ENCODE results near the gene ATP5PD. TPM values are rescaled to one million over a fixed set of nuclear protein-coding genes. Genes with fewer than 3 reads are reported as not detected.
A peak's percentile ranks its signal among the peaks of the same experiment; 100 is the strongest.

ATP5PD gene
- total and polyA plus RNA-seq, 2 of the 13 experiments (the other 11 are each of a cell fraction or from before 2014, with no cell fraction given), result 158 to 428 TPM

DNA sequence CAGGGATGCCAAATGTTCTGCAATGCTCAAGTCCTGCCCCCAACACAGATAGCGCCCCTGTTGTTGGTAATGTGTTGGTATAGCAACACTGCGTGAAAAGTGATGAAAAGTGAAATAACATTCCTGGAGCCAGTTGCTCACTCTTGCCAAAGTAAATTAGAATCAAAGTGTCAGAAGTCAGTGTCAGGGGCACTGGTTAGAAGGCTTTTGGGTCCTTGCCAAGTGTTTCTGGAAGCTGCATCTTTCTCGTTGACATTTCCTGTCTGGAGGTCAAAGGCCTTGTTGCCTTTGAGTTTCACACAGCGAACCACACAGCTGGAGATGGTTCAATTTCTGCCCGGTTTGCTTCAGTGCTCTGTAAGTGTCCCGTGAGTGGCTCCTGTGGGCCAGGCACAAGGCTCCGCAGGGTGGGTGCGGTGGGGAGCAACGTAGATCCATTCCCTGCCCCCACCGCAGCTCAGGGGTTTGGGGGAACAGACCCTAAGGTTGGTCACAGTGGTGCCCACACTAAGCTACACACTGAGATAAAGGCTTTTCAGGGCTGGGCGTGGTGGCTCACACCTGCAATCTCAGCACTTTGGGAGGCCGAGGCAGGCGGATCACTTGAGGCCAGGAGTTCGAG, 37.4 kb upstream of the ATP5PD start (continued):
- TF ChIP-seq BCL3 (CRISPR knock-in tag; IDR thresholded peaks at IDR 0.05), result peak; percentile 75; the same call in 1 of the 2 replicates
- TF ChIP-seq ZNF782 (CRISPR knock-in tag; IDR thresholded peaks at IDR 0.05; ENCODE audit: borderline replicate concordance), result no peak
- no peak for TF ChIP-seq CBX1 (IDR thresholded peaks at IDR 0.05; ENCODE audit: low read depth)
- no peak for TF ChIP-seq ZBTB37 (CRISPR knock-in tag; IDR thresholded peaks at IDR 0.05)
- TF ChIP-seq AHR (CRISPR knock-in tag; IDR thresholded peaks at IDR 0.05), result peak; percentile 56; the same call in 1 of the 2 replicates
- TF ChIP-seq, protein P1, sequence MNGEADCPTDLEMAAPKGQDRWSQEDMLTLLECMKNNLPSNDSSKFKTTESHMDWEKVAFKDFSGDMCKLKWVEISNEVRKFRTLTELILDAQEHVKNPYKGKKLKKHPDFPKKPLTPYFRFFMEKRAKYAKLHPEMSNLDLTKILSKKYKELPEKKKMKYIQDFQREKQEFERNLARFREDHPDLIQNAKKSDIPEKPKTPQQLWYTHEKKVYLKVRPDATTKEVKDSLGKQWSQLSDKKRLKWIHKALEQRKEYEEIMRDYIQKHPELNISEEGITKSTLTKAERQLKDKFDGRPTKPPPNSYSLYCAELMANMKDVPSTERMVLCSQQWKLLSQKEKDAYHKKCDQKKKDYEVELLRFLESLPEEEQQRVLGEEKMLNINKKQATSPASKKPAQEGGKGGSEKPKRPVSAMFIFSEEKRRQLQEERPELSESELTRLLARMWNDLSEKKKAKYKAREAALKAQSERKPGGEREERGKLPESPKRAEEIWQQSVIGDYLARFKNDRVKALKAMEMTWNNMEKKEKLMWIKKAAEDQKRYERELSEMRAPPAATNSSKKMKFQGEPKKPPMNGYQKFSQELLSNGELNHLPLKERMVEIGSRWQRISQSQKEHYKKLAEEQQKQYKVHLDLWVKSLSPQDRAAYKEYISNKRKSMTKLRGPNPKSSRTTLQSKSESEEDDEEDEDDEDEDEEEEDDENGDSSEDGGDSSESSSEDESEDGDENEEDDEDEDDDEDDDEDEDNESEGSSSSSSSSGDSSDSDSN (CRISPR knock-in tag; IDR thresholded peaks at IDR 0.05), result peak; percentile 71
- TF ChIP-seq SUZ12 (IDR thresholded peaks at IDR 0.05; ENCODE audit: low read depth, low read length), result no peak
- TF ChIP-seq ZNF598 (CRISPR knock-in tag; IDR thresholded peaks at IDR 0.05; ENCODE audit: borderline replicate concordance), result peak; percentile 68; the same call in 1 of the 2 replicates
- no peak for TF ChIP-seq MAF1 (CRISPR knock-in tag; IDR thresholded peaks at IDR 0.05; ENCODE audit: borderline replicate concordance)
- TF ChIP-seq CERS6 (CRISPR knock-in tag; IDR thresholded peaks at IDR 0.05), result no peak
- TF ChIP-seq EP300 (IDR thresholded peaks at IDR 0.05; ENCODE audit: low read depth in 2 of 2, low read length in 2 of 2), result peak in 1 of 2 experiments; percentile 88; a peak in 2 of 4 replicates
- peak; percentile 72 for TF ChIP-seq EP300 (CRISPR knock-in tag; IDR thresholded peaks at IDR 0.05; ENCODE audit: borderline replicate concordance)
- TF ChIP-seq, protein P2, sequence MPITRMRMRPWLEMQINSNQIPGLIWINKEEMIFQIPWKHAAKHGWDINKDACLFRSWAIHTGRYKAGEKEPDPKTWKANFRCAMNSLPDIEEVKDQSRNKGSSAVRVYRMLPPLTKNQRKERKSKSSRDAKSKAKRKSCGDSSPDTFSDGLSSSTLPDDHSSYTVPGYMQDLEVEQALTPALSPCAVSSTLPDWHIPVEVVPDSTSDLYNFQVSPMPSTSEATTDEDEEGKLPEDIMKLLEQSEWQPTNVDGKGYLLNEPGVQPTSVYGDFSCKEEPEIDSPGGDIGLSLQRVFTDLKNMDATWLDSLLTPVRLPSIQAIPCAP (CRISPR knock-in tag; IDR thresholded peaks at IDR 0.05; ENCODE audit: low read depth), result no peak
- peak; percentile 57; the same call in 1 of the 2 replicates for TF ChIP-seq IRX3 (CRISPR knock-in tag; IDR thresholded peaks at IDR 0.05; ENCODE audit: borderline replicate concordance, low read depth)
- TF ChIP-seq RBFOX2 (IDR thresholded peaks at IDR 0.05; ENCODE audit: low read depth, low read length), result no peak
- peak; percentile 97 for TF ChIP-seq NFIC (IDR thresholded peaks at IDR 0.05; ENCODE audit: low read length)
- no peak; the same call in 1 of the 2 replicates for TF ChIP-seq SRF (IDR thresholded peaks at IDR 0.05; ENCODE audit: low read depth, low read length)
- no peak for TF ChIP-seq FLYWCH1 (CRISPR knock-in tag; IDR thresholded peaks at IDR 0.05)
- TF ChIP-seq ZNF549 (CRISPR knock-in tag; IDR thresholded peaks at IDR 0.05), result no peak
- no peak for TF ChIP-seq ZC3H4 (CRISPR knock-in tag; IDR thresholded peaks at IDR 0.05; ENCODE audit: borderline replicate concordance)
- no peak for TF ChIP-seq CHD4 (IDR thresholded peaks at IDR 0.05; ENCODE audit: borderline replicate concordance, low read length)
- TF ChIP-seq MZF1 (CRISPR knock-in tag; IDR thresholded peaks at IDR 0.05; ENCODE audit: borderline replicate concordance), result no peak
- no peak for TF ChIP-seq ZNF256 (CRISPR knock-in tag; conservative IDR thresholded peaks at IDR 0.05)
